ENCODE results near the gene LOXL3. TPM values are rescaled to one million over a fixed set of nuclear protein-coding genes. Genes with fewer than 3 reads are reported as not detected.

LOXL3 gene
- total and polyA plus RNA-seq, 2 donors (not counting 1 experiment from before 2014, with no cell fraction given) = 0.97 to 1.2 TPM

DNA sequence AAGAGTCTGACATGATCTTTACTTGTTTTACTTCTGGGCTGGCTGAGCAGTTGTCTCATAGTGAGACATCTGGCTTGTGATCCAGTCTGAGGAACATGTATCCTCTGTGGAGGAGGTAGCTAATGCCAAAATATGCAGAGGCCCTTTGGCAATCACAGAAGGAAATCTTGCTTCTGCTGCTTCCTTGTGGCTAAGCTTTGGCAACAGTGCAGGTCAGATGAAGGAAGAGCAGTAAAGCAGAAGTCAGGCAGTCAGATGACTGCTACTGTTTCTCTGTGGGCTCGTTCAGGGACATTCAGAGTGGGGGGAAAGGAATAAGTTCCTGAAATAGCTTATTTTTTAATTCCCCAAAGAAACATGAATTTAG is 23.1 kb upstream of the LOXL3 start:
- POLR2A ChIA-PET = no interaction called here
- no peaks in the 10 kb centered on the region for H4K20me1 ChIP-seq (ENCODE audit: control insufficient read depth, insufficient read depth, low read length, poor library complexity, severe bottlenecking)
- peak; percentile 41 for DNase-seq

DNA sequence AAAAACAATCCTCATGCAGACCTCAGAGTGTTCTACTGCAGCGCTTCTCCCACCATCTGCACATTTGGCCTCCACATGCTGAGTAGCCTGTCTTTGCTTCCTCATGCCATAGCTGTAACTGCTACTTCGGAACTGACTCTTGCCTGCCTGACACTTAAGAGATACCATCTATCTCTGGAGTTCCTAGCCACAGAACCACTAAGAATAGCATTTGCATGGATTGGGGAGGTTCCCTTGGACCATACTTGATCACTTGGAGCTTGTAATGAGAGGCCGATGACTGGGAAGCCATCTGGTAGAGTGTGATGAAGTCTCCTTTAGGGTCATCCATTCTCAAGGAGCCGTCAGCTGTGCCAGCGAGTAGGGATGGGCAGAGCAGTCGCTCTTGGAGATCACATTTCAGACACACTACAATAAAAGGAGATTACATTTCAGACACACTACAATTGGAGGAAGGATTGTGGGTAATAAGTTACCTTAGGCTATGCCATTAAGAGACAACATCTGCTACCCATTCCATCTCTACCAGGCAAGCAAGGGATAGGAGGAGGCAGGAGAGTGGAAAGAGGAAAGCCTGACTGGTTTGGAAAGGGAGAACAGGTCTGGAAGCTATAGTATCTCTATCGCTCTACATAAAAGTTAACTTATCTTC is 22.6 kb upstream of the LOXL3 start:
- H3K79me2 ChIP-seq (ENCODE audit: control insufficient read depth, insufficient read depth, low read length) = no peaks in the 10 kb centered on the region
- peaks cover 0 to 4% (median 0%) of the 10 kb centered on the region in 3 donors for H3K9me3 ChIP-seq (ENCODE audit: control extremely low read depth in 1 of 3, control insufficient read depth in 2 of 3, insufficient read depth in 1 of 3, low read length in 2 of 3)
- Mint-ChIP-seq H3K4me3 (no peak overlapping the region), H3K27ac (peak overlapping the region; percentile 38), H3K9me3 (ENCODE audit: insufficient read depth) (no peaks in the 10 kb centered on the region), H3K27me3 (no peaks in the 10 kb centered on the region), H3K4me1 (peaks cover 46% of the 10 kb centered on the region)
- H3K4me3 ChIP-seq (ENCODE audit: control extremely low read depth in 1 of 5, extremely low read depth in 1 of 5, insufficient read depth in 1 of 5, low read depth in 2 of 5, low read length in 4 of 5) = no peak overlapping the region
- H3K9ac ChIP-seq (ENCODE audit: low read length) = no peak overlapping the region
- no peak for TF ChIP-seq EZH2 (IDR thresholded peaks at IDR 0.05; ENCODE audit: borderline replicate concordance, insufficient read depth, low read depth, low read length, poor library complexity, severe bottlenecking)
- TF ChIP-seq, protein P1, sequence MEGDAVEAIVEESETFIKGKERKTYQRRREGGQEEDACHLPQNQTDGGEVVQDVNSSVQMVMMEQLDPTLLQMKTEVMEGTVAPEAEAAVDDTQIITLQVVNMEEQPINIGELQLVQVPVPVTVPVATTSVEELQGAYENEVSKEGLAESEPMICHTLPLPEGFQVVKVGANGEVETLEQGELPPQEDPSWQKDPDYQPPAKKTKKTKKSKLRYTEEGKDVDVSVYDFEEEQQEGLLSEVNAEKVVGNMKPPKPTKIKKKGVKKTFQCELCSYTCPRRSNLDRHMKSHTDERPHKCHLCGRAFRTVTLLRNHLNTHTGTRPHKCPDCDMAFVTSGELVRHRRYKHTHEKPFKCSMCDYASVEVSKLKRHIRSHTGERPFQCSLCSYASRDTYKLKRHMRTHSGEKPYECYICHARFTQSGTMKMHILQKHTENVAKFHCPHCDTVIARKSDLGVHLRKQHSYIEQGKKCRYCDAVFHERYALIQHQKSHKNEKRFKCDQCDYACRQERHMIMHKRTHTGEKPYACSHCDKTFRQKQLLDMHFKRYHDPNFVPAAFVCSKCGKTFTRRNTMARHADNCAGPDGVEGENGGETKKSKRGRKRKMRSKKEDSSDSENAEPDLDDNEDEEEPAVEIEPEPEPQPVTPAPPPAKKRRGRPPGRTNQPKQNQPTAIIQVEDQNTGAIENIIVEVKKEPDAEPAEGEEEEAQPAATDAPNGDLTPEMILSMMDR (IDR thresholded peaks at IDR 0.05) = no peak
- H4K20me1 ChIP-seq (ENCODE audit: control insufficient read depth, insufficient read depth, low read length, poor library complexity, severe bottlenecking) = no peaks in the 10 kb centered on the region
- no peak for DNase-seq
- CTCF ChIA-PET = interaction anchor here (1.6 to 10.3 kb wide), 2 partner anchors 10 to 22 kb away, joined by 4 to 103 read pairs; partner anchors contain the start of gene DOK1
- no peak overlapping the region for H3K4me2 ChIP-seq (replicated peaks; ENCODE audit: low read depth, low read length, poor library complexity, severe bottlenecking)
- intact Hi-C loops (cut with micrococcal nuclease) = no loop called here
- no peaks in the 10 kb centered on the region for H3K36me3 ChIP-seq (replicated peaks in 1 of 2; ENCODE audit: control extremely low read depth in 1 of 2, control insufficient read depth in 1 of 2, extremely low read depth in 1 of 2, insufficient read depth in 2 of 2, low read length in 1 of 2)
- WGBS (ENCODE audit: insufficient coverage) = 87% methylated on average over 3 of the region's 7 CpGs
- H3K27ac ChIP-seq (ENCODE audit: low read length in 2 of 2) = no peak overlapping the region
- H3K27me3 ChIP-seq (replicated peaks in 1 of 4; ENCODE audit: control extremely low read depth in 1 of 4, control insufficient read depth in 3 of 4, insufficient read depth in 4 of 4, low read length in 3 of 4) = no peaks in the 10 kb centered on the region
- H2AFZ ChIP-seq (ENCODE audit: insufficient read depth, low read depth, low read length, poor library complexity, severe bottlenecking) = no peak overlapping the region
- ATAC-seq (ENCODE audit: low read depth) = no peak
- POLR2A ChIA-PET = no interaction called here
- peaks cover 44 to 53% of the 10 kb centered on the region in 2 donors for H3K4me1 ChIP-seq (ENCODE audit: control insufficient read depth in 2 of 2, insufficient read depth in 2 of 2, low read length in 2 of 2)

More for the DNA sequence above, 23.1 kb upstream of the LOXL3 start:
- Mint-ChIP-seq H3K27ac (peak overlapping the region; percentile 38), H3K27me3 (no peaks in the 10 kb centered on the region), H3K4me3 (no peak overlapping the region), H3K9me3 (ENCODE audit: insufficient read depth) (no peaks in the 10 kb centered on the region), H3K4me1 (peaks cover 45% of the 10 kb centered on the region)
- WGBS (ENCODE audit: insufficient coverage) = no CpG with 5 or more reads among the region's 1 CpG
- Histone ChIP-seq H3K79me2 (ENCODE audit: control insufficient read depth, insufficient read depth, low read length) (no peaks in the 10 kb centered on the region), H3K4me2 (replicated peaks; ENCODE audit: low read depth, low read length, poor library complexity, severe bottlenecking) (no peak overlapping the region), H3K27me3 (replicated peaks in 1 of 4; ENCODE audit: control extremely low read depth in 1 of 4, control insufficient read depth in 3 of 4, insufficient read depth in 4 of 4, low read length in 3 of 4) (peaks cover 0 to under 1% (median 0%) of the 10 kb centered on the region in 4 experiments), H3K9ac (ENCODE audit: low read length) (no peak overlapping the region), H2AFZ (ENCODE audit: insufficient read depth, low read depth, low read length, poor library complexity, severe bottlenecking) (no peak overlapping the region), H3K36me3 (replicated peaks in 1 of 2; ENCODE audit: control extremely low read depth in 1 of 2, control insufficient read depth in 1 of 2, extremely low read depth in 1 of 2, insufficient read depth in 2 of 2, low read length in 1 of 2) (no peaks in the 10 kb centered on the region), H3K4me3 (ENCODE audit: control extremely low read depth in 1 of 5, extremely low read depth in 1 of 5, insufficient read depth in 1 of 5, low read depth in 2 of 5, low read length in 4 of 5) (no peak overlapping the region), H3K27ac (ENCODE audit: low read length in 2 of 2) (peak overlapping the region in 1 of 2 donors; percentile 31), H3K9me3 (ENCODE audit: control extremely low read depth in 1 of 3, control insufficient read depth in 2 of 3, insufficient read depth in 1 of 3, low read length in 2 of 3) (no peaks in the 10 kb centered on the region), H3K4me1 (ENCODE audit: control insufficient read depth in 2 of 2, insufficient read depth in 2 of 2, low read length in 2 of 2) (peaks cover 39 to 48% of the 10 kb centered on the region in 2 donors)
- TF ChIP-seq, protein P1 (IDR thresholded peaks at IDR 0.05) = no peak
- no peak for TF ChIP-seq EZH2 (IDR thresholded peaks at IDR 0.05; ENCODE audit: borderline replicate concordance, insufficient read depth, low read depth, low read length, poor library complexity, severe bottlenecking)
- peak; percentile 25 for ATAC-seq (ENCODE audit: low read depth)
- CTCF ChIA-PET = interaction anchor here (1.6 to 10.3 kb wide), 2 partner anchors 9 to 22 kb away, joined by 4 to 103 read pairs; partner anchors contain the start of gene DOK1
- intact Hi-C loops (cut with micrococcal nuclease) = no loop called here
